Activated CD4-positive, CD25-positive, alpha-beta regulatory T cell treated with anti-CD3 and anti-CD28 coated beads, Interleukin-2, amount 50 U/mL, for 24 hours (primary cell): ENCODE measurements around the gene HNF1A.

ENCODE experiments used
- ATAC-seq, 2 donors: fragments of 150-1000 bp; cut with Tn5 transposase; one replicate each; pipeline ENCODE4 v1.10.0; 2021; ENCODE audit warnings: mild to moderate bottlenecking in 1 of 2, moderate library complexity in 1 of 2

The HNF1A gene

GRCh38 chr12:120988658-120989057 lies 10.3 kb downstream of the HNF1A start:
- ATAC-seq = no peak

DNA sequence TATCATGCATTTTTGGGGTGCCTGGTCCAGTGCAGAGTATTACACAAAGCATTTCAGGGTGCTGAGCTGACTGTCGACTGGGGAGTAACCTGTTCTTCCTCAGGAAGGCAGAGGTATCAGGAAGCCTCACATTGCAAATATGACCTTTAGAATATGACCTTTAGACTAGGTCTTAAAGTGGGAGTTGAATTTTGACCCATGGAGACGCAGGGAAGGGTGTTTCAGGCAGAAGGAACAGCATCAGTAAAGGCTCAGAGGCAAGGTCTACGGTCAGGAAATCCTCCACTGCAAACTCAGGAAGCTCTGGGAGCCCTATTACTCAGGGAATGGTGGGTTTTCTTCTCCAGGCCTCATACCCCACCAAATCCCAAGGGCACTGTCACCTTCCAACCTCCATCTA lies 11.3 kb downstream of the HNF1A start:
- ATAC-seq = no peak

GRCh38 chr12:120990487-120991055 lies 12.2 kb downstream of the HNF1A start:
- no peak for ATAC-seq

DNA sequence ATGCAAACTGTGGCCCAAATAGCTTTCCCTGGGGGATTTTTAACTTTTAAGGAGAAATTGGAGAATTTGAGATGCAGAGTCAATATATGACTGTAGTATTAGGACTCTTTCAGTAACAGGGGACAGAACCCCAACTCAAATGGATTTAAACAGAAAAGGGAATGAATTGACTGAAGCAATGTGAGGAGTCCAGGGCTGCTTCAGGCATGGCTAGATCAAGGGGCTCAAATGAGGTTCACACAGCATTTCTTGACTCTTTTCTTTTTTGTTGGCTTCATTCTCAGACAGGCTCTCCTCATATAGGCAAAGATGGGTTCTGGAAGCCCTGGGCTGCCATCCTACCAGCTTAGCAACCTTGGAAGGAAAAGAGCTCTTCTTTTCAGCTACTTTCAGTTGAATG lies 13.6 kb downstream of the HNF1A start:
- ATAC-seq = no peak

DNA sequence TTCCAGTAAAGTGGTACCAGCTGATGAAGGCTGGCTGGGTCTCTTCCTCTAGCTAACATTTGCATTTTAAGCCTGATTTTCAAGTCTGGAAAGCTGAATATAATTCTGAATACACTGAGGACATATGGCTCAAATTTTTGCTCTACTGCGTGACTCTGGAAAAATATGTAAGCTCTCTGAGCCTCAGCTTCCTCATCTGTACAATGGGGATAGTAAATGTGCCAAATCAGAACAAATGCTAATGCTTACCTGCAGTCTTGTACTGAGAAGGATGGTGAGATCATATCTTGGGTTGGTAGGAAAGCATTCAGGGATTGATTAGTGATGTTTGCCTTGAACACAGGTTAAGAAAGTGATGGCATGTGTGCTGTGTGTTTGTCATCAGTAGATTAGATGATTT lies 14.6 kb downstream of the HNF1A start:
- no peak for ATAC-seq

DNA sequence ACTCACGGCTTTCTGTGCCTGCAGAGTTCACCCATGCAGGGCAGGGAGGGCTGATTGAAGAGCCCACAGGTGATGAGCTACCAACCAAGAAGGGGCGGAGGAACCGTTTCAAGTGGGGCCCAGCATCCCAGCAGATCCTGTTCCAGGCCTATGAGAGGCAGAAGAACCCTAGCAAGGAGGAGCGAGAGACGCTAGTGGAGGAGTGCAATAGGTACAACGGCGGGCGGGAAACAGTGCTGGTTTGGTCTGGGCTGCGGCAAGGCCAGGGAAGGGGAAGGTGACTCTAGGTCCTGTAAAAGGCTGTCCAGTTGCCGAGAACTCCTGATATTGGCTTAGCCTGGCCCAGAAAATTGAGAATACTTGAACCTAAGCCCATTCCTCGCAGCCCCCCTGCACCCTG lies 15.2 kb downstream of the HNF1A start:
- ATAC-seq = no peak

DNA sequence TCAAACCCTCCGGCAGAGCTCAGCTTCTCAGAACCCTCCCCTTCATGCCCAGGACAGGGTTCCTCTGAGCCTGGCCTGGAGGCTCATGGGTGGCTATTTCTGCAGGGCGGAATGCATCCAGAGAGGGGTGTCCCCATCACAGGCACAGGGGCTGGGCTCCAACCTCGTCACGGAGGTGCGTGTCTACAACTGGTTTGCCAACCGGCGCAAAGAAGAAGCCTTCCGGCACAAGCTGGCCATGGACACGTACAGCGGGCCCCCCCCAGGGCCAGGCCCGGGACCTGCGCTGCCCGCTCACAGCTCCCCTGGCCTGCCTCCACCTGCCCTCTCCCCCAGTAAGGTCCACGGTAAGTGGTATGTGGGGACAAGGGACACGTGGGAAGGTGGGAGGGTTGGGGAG lies 15.7 kb downstream of the HNF1A start:
- no peak for ATAC-seq

GRCh38 chr12:120994589-120995337 lies 16.4 kb downstream of the HNF1A start:
- ATAC-seq = no peak

- ATAC-seq = no peak
Measured at GRCh38 chr12:120996133-120996746, 17.9 kb downstream of the HNF1A start.

- no peak for ATAC-seq
Measured at GRCh38 chr12:120997448-120997847, 19.1 kb downstream of the HNF1A start.

DNA sequence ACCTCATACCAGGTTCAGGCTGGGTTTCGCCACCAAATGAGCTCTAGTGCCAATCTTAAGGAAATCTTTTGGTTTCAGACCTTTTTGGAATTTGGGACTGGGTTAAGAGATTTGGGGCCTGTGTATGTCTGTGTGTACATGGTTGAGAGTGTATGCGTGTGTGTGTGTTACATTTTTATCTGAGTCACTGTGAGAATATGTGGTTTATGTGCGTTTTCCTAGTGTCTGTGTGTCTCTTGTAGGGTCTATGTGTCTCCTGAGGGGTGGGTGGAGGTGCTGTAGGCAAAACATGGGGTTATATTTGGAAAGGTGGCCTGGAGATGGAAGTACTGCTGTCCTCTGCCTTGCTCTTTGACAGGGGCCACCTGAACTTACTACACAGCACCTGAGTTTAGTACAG lies 20.1 kb downstream of the HNF1A start:
- no peak for ATAC-seq

- peak in 1 of 2 donors; percentile 43 for ATAC-seq
Measured at GRCh38 chr12:120999191-121000120, 21.1 kb downstream of the HNF1A start.

DNA sequence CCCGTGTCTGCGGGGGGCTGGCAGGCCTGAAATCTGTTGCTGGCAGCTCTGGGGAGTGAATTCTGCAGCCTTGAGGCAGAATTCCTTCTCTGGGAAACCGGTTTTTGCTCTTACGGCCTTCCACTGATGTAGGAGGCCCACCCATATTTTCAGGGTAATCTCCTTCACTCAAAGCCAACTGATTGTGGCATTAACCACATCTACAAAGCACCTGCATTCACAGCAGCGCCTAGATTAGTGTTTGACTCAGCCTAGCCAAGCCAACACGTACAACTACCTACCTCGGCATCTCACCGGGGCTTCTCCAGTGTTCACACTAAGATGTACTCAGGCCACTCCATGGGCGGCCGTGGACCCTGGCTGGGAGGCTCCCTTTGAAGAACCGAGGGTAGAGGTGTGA lies 22.2 kb downstream of the HNF1A start:
- no peak for ATAC-seq

- no peak for ATAC-seq
Measured at GRCh38 chr12:121001060-121001459, 22.7 kb downstream of the HNF1A start.

DNA sequence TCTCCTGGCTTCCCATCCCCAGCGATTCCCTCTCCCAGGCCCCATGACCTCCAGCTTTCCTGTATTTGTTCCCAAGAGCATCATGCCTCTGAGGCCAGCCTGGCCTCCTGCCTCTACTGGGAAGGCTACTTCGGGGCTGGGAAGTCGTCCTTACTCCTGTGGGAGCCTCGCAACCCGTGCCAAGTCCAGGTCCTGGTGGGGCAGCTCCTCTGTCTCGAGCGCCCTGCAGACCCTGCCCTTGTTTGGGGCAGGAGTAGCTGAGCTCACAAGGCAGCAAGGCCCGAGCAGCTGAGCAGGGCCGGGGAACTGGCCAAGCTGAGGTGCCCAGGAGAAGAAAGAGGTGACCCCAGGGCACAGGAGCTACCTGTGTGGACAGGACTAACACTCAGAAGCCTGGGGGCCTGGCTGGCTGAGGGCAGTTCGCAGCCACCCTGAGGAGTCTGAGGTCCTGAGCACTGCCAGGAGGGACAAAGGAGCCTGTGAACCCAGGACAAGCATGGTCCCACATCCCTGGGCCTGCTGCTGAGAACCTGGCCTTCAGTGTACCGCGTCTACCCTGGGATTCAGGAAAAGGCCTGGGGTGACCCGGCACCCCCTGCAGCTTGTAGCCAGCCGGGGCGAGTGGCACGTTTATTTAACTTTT lies 23.6 kb downstream of the HNF1A start:
- ATAC-seq = no peak

- ATAC-seq = no peak
Measured at GRCh38 chr12:121003650-121004049, 25.3 kb downstream of the HNF1A start.

- ATAC-seq = no peak
Measured at GRCh38 chr12:121004253-121004815, 26.0 kb downstream of the HNF1A start.

DNA sequence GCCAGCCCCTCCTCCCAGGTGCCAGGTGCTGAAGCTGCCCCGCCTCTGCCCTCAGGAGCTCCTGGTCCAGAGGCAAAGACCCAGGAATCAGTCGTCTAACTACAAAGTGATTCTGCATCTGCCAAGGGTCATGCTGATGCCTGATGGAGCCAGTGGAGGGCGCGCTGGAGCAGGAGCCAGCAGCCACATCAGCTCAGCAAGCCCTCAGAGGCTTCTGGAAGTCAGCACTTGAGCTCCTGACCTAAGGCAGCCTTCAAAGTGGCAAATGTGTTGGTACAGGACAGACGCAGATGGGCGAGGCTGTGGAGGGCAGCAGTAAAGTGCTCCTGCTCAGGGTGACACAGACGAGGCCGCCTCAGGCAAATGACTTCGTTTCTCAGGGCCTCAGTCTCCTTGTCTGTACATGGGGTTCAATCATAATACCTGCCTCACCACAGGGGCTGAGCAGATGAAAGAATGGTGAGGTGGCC lies 27.0 kb downstream of the HNF1A start:
- ATAC-seq = peak in 1 of 2 donors; percentile 17

DNA sequence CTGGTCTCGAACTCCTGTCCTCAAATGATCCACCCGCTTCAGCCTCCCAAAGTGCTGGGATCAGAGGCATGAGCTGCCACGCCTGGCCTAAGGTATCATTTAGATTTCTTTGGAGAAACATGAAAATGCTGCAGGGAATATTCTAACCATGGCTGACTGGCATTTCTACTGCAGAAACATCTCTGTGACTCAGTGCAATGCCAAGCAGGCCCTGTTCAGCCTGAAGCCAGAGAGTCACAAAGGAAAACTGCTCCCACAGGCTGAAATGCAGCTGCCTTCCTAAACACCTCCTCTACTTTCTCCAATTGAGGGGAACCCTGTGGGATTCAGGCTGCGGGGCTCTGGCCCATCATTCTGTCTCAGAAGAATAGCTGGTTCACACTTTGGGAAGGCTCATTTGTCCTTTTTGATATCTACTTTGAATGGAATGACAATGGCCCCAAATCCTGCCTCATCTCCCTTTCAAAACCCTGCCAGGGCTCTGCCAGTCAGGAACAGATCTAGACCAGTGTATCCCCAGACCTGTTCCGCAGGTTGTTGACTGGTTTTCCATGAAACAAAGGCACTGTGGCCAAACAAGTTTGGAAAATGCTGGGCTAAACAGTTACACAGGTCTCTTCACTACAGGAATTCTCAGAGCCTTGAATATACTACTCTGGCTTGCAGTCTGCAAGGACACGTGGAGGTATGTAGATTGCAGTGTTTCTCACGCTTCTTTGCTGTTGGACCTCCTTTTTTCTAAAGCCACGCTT lies 30.2 kb downstream of the HNF1A start:
- no peak for ATAC-seq

DNA sequence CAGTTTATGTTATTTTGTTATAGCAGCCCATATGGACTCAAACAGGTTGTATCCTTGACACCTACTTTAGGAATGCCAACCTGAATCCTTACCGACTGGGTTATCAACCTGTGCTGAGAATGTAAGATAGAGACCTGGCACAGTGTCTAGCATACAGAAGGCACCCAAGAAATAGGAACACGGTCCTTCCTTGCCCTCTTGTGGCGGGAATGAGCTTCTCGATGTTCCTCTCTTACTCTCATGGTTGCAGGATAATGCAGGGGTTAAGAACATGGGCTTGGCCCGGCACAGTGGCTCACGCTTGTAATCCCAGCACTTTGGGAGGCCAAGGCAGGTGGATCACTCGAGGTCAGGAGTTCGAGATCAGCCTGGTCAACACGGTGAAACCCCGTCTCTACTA lies 31.4 kb downstream of the HNF1A start:
- no peak for ATAC-seq

GRCh38 chr12:121010860-121011259 lies 32.5 kb downstream of the HNF1A start:
- no peak for ATAC-seq
